K562 (cell line): ENCODE results near the gene SRD5A1. TPM values are rescaled to one million over a fixed set of nuclear protein-coding genes. Genes with fewer than 3 reads are reported as not detected.

Experiments used
- ATAC-seq: fragments of 200-7000 bp; cut with Tn5 transposase; 3 replicates; pipeline ENCODE4 v1.9.1; 2020; ENCODE audit warnings: moderate library complexity
- BruUV-seq: library from RNA; stranded (reverse); fragments of 400-500 nt; replicated peaks from 2 replicates; lab custom pipeline; 2021; lab: Mats Ljungman, UMichigan
- CTCF ChIA-PET: fragments of 300-600 bp; formaldehyde crosslinking; extraction: SDS; loops from one replicate; lab custom pipeline; 2021; ENCODE audit warnings: low intra/inter-chr PET ratio; lab: Yijun Ruan, JAX
- POLR2A ChIA-PET: fragments of 300-600, 350-650 bp; sonication (Branson Sonifier 250); formaldehyde crosslinking; extraction: SDS; loops from one replicate; lab custom pipeline; 2021; ENCODE audit warnings: antibody characterized with exemption, inconsistent platforms; lab: Yijun Ruan, JAX
- DNase-seq, 4 experiments: peaks; one replicate each; pipeline versions ENCODE4 v3.0.0 to v3.0.0-alpha.2; 2011 to 2018; ENCODE audit warnings: low spot score in 3 of 4, mixed read lengths in 3 of 4; ENCODE audit errors: extremely low read depth in 1 of 4
- FAIRE-seq: peaks from 2 replicates; lab custom pipeline; 2011; peaks lifted over from hg19 to GRCh38; lab: Jason Lieb, UNC
- H2AFZ ChIP-seq: 2 replicates; pipeline ENCODE4 v1.6.0; 2011; ENCODE audit warnings: low read depth, low read length, control low read depth, inconsistent platforms
- H3K27ac ChIP-seq: fragments of 200-600 bp; 3 replicates; pipeline ENCODE4 v1.8.0; 2011; ENCODE audit warnings: low read depth, mild to moderate bottlenecking, control low read depth, inconsistent platforms, low read length, moderate library complexity, mixed read lengths; ENCODE audit errors: extremely low read depth
- H3K27me3 ChIP-seq, 2 experiments: fragments of 300-600 bp in 1 of 2; 2 replicates in 1 of 2; 3 replicates in 1 of 2; pipeline versions ENCODE4 v1.6.0 to v1.8.0; 2011; ENCODE audit warnings: inconsistent platforms in 2 of 2, low read length in 2 of 2, mild to moderate bottlenecking in 1 of 2, mixed read lengths in 1 of 2, moderate library complexity in 1 of 2; ENCODE audit not compliant: control insufficient read depth in 2 of 2, insufficient read depth in 2 of 2
- H3K36me3 ChIP-seq: fragments of 300-600 bp; 3 replicates; pipeline ENCODE4 v1.8.0; 2011; ENCODE audit warnings: mild to moderate bottlenecking, low read length, inconsistent platforms; ENCODE audit not compliant: control insufficient read depth, insufficient read depth
- H3K4me1 ChIP-seq, 2 experiments: fragments of 200-600 bp in 1 of 2; replicated peaks in 1 of 2; 2 replicates in 1 of 2; 3 replicates in 1 of 2; pipeline versions ENCODE4 v1.5.1 to v1.8.0; 2011; ENCODE audit warnings: inconsistent platforms in 2 of 2, low read length in 2 of 2, mild to moderate bottlenecking in 1 of 2, mixed read lengths in 1 of 2, moderate library complexity in 1 of 2; ENCODE audit not compliant: control insufficient read depth in 2 of 2, insufficient read depth in 2 of 2
- H3K4me2 ChIP-seq: 2 replicates; pipeline ENCODE4 v1.6.1; 2011; ENCODE audit warnings: low read length, control low read depth, inconsistent platforms, mixed read lengths; ENCODE audit not compliant: insufficient read depth
- H3K4me3 ChIP-seq: fragments of 200-600 bp; sonication (generic), shearing (Covaris generic); 2 replicates; pipeline ENCODE4 v1.5.1; 2016; ENCODE audit warnings: control low read depth, inconsistent platforms
- H3K79me2 ChIP-seq: fragments of 200-600 bp; 3 replicates; pipeline ENCODE4 v1.8.0; 2011; ENCODE audit warnings: low read length, inconsistent platforms; ENCODE audit not compliant: control insufficient read depth, insufficient read depth
- H3K9ac ChIP-seq, 2 experiments: 2 replicates each; pipeline versions ENCODE4 v1.6.0 to v1.6.1; 2011; ENCODE audit warnings: low read depth in 2 of 2, low read length in 2 of 2, control low read depth in 1 of 2, inconsistent platforms in 1 of 2, mild to moderate bottlenecking in 1 of 2, mixed read lengths in 1 of 2; ENCODE audit not compliant: insufficient read depth in 1 of 2
- H3K9me1 ChIP-seq: one replicate; pipeline ENCODE4 v1.6.0; 2011; ENCODE audit warnings: inconsistent platforms, mild to moderate bottlenecking, low read length, moderate library complexity; ENCODE audit not compliant: control insufficient read depth, insufficient read depth
- H3K9me3 ChIP-seq: replicated peaks from 2 replicates; pipeline ENCODE4 v1.5.1; 2011; ENCODE audit warnings: low read depth, low read length, inconsistent platforms; ENCODE audit not compliant: control insufficient read depth, insufficient read depth
- H4K20me1 ChIP-seq: replicated peaks from 2 replicates; pipeline ENCODE4 v1.6.1; 2011; ENCODE audit warnings: low read length, inconsistent platforms, mixed read lengths; ENCODE audit not compliant: control insufficient read depth, insufficient read depth
- GABPB2 ChIP-seq: fragments of 250-450 bp; sonication (Bioruptor Pico); conservative IDR thresholded peaks from 2 replicates; pipeline ENCODE4 v1.5.1; 2021; ENCODE audit warnings: mild to moderate bottlenecking
- GATAD2A ChIP-seq: fragments of 450-650 bp; IDR thresholded peaks from 2 replicates; pipeline ENCODE4 v1.6.1; 2017
- KAT8 ChIP-seq: fragments of 450-650 bp; IDR thresholded peaks from 2 replicates; pipeline ENCODE4 v1.6.1; 2016; ENCODE audit warnings: low read depth, mild to moderate bottlenecking
- MTA2 ChIP-seq: fragments of 450-650 bp; IDR thresholded peaks from 2 replicates; pipeline ENCODE4 v1.6.1; 2016; ENCODE audit warnings: low read depth
- MXI1 ChIP-seq: IDR thresholded peaks from 2 replicates; pipeline ENCODE4 v1.6.1; 2011; ENCODE audit warnings: low read depth, mild to moderate bottlenecking, improper control_type of control experiment, low read length
- NFIX ChIP-seq: fragments of 250-450 bp; sonication (Bioruptor Pico); IDR thresholded peaks from 2 replicates; pipeline ENCODE4 v1.4.0; 2020; ENCODE audit warnings: low read depth, mild to moderate bottlenecking, moderate library complexity
- NFRKB ChIP-seq: fragments of 450-650 bp; IDR thresholded peaks from 2 replicates; pipeline ENCODE4 v1.6.1; 2016; ENCODE audit warnings: low read depth
- NKRF ChIP-seq: fragments of 450-650 bp; IDR thresholded peaks from 2 replicates; pipeline ENCODE4 v1.6.1; 2016; ENCODE audit warnings: borderline replicate concordance
- NONO ChIP-seq, 2 experiments: fragments of 200-400 bp in 1 of 2; fragments of 450-650 bp in 1 of 2; formaldehyde crosslinking in 1 of 2; IDR thresholded peaks; 2 replicates each; pipeline ENCODE4 v1.6.1; 2017; ENCODE audit warnings: low read depth in 2 of 2, mild to moderate bottlenecking in 2 of 2, moderate library complexity in 2 of 2, low read length in 1 of 2
- PTRF ChIP-seq: fragments of 450-650 bp; IDR thresholded peaks from 2 replicates; pipeline ENCODE4 v1.6.1; 2016; ENCODE audit warnings: mild to moderate bottlenecking, missing genetic modification characterization, missing compliant biosample characterization
- RBM22 ChIP-seq: fragments of 200-400 bp; formaldehyde crosslinking; IDR thresholded peaks from 2 replicates; pipeline ENCODE4 v1.6.1; 2018; ENCODE audit warnings: low read length, low read depth; ENCODE audit not compliant: poor library complexity, severe bottlenecking
- RBM34 ChIP-seq: fragments of 200-400 bp; formaldehyde crosslinking; IDR thresholded peaks from 2 replicates; pipeline ENCODE4 v1.6.1; 2018; ENCODE audit warnings: low read length, borderline replicate concordance; ENCODE audit not compliant: insufficient read depth
- SMARCE1 ChIP-seq: fragments of 450-650 bp; IDR thresholded peaks from 2 replicates; pipeline ENCODE4 v1.7.1; 2016; ENCODE audit warnings: mild to moderate bottlenecking
- SRSF7 ChIP-seq: fragments of 200-400 bp; formaldehyde crosslinking; optimal IDR thresholded peaks from 2 replicates; pipeline ENCODE3; 2017; ENCODE audit warnings: mild to moderate bottlenecking, low read depth, low read length
- TGIF2 ChIP-seq: sonication (generic); formaldehyde crosslinking; IDR thresholded peaks from 2 replicates; pipeline ENCODE4 v1.8.1; 2022; ENCODE audit warnings: mild to moderate bottlenecking, missing genetic modification reagents, moderate library complexity
- YY1 ChIP-seq, 3 experiments: IDR thresholded peaks; 2 replicates each; pipeline ENCODE4 v1.6.1; 2011; ENCODE audit warnings: low read length in 2 of 3, mild to moderate bottlenecking in 2 of 3, moderate library complexity in 2 of 3, borderline replicate concordance in 1 of 3, control low read depth in 1 of 3, low read depth in 1 of 3; ENCODE audit not compliant: insufficient read depth in 3 of 3, insufficient replicate concordance in 2 of 3, control insufficient read depth in 1 of 3, insufficient read length in 1 of 3; ENCODE audit errors: extremely low read depth in 1 of 3
- ZNF311 ChIP-seq: fragments of 250-450 bp; sonication (Bioruptor Pico); IDR thresholded peaks from 2 replicates; pipeline ENCODE4 v1.4.0; 2020; ENCODE audit warnings: mild to moderate bottlenecking, moderate library complexity
- ZZZ3 ChIP-seq: fragments of 450-650 bp; IDR thresholded peaks from 2 replicates; pipeline ENCODE4 v1.6.1; 2016; ENCODE audit warnings: antibody characterized with exemption, mild to moderate bottlenecking, moderate library complexity
- WGBS: fragments of 100-300 bp; shearing (Covaris generic); methylation state at CpG from one replicate; pipeline ENCODE4 v1.1.6; 2016; ENCODE audit warnings: low coverage, mixed read lengths; ENCODE audit not compliant: insufficient coverage; ENCODE audit errors: missing lambda C conversion rate; 5-methylcytosine and 5-hydroxymethylcytosine counted together
- in situ Hi-C: fragments of 300-500 bp; cut with MboI; formaldehyde crosslinking; loops from 4 replicates; pipeline ENCODE4 v1.15.0; 2018; ENCODE audit warnings: inconsistent platforms, mixed read lengths
- intact Hi-C: fragments of 100-400 bp; cut with micrococcal nuclease; formaldehyde crosslinking; loops from 2 replicates; pipeline ENCODE4 v1.14.2; 2022
- polyA plus RNA-seq, 8 experiments: library from polyadenylated mRNA; depleted of rRNA in 4 of 8; stranded (reverse) in 5 of 8; unstranded in 3 of 8; fragments of >200 nt; fragmentation: Nextera tagmentation in 2 of 8; fragmentation: Illumina TruSeq in 1 of 8; extraction: Ambion mirVana in 2 of 8; extraction: Trizol in 1 of 8; gene quantifications; 2 replicates each; pipeline versions ENCODE4 v1.2.1 to v1.2.3, GENCODE V29; 2011 to 2014; ENCODE audit warnings: inconsistent platforms in 1 of 8, missing spikeins in 1 of 8
- total RNA-seq, 7 experiments: library from RNA; depleted of rRNA in 6 of 7; stranded (reverse); fragments of >200 nt in 6 of 7; fragmentation: Illumina TruSeq in 2 of 7; extraction: Trizol in 2 of 7; gene quantifications; 2 replicates each; pipeline versions ENCODE4 v1.2.1 to v1.2.3, GENCODE V29; 2011 to 2021; ENCODE audit warnings: low replicate concordance in 1 of 7

Gene SRD5A1
- total and polyA plus RNA-seq, 9 of the 15 experiments (the other 6 are each of a cell fraction or from before 2014, with no cell fraction given), result 1.3 to 22.6 (median 8.1) TPM

GRCh38 chr5:6631441-6631840 is 1.8 kb upstream of the SRD5A1 start (continued):
- TF ChIP-seq RBM34, result no peak
- TF ChIP-seq ZNF311 (CRISPR knock-in tag), result no peak
- TF ChIP-seq SMARCE1, result no peak
- no peak for TF ChIP-seq GATAD2A

- Histone ChIP-seq H3K4me1 (peaks cover 11 to 16% of the 10 kb centered on the region in 2 experiments; a peak in 4 of 5 replicates), H3K79me2 (peaks cover 74% of the 10 kb centered on the region), H3K4me2 (peak overlapping the region; percentile 99), H3K4me3 (peak overlapping the region; percentile 81), H3K9me1 (peaks cover 5% of the 10 kb centered on the region), H3K27ac (peak overlapping the region; percentile 99), H3K9me3 (no peaks in the 10 kb centered on the region), H4K20me1 (no peaks in the 10 kb centered on the region; the same call in 1 of the 2 replicates), H3K9ac (peak overlapping the region; percentile 99), H3K36me3 (peaks cover 52% of the 10 kb centered on the region), H3K27me3 (no peaks in the 10 kb centered on the region), H2AFZ (peak overlapping the region; percentile 100)
- in situ Hi-C loops, result loop anchor here (5.0 kb wide), 1 partner anchor 85 kb away; no protein-coding TSS in a partner anchor
- POLR2A ChIA-PET, result interaction anchor here (0.6 to 2.1 kb wide), 11 partner anchors 9 to 258 kb away, joined by 3 to 6 read pairs (median 4); no protein-coding TSS in a partner anchor
- no peak for FAIRE-seq
- whole genome bisulfite sequencing, result under 1% methylated on average over 33 of the region's 33 CpGs
- BruUV-seq, result TSS peak; percentile 36
- DNase-seq, result peak in 1 of 4 experiments; percentile 60
- intact Hi-C loops, result no loop called here
- peak; percentile 53 for ATAC-seq
- CTCF ChIA-PET, result no interaction called here
- TF ChIP-seq YY1 (IDR thresholded peaks at IDR 0.05; ENCODE audit: borderline replicate concordance in 1 of 3, control insufficient read depth in 1 of 3, extremely low read depth in 1 of 3, insufficient read depth in 3 of 3, insufficient read length in 1 of 3, insufficient replicate concordance in 2 of 3, low read depth in 1 of 3, low read length in 2 of 3) (peak in 1 of 3 experiments; percentile 26), NFIX (CRISPR knock-in tag) (no peak), PTRF (tag) (no peak), NONO (IDR thresholded peaks at IDR 0.05; ENCODE audit: low read depth in 2 of 2, low read length in 1 of 2) (0 out of 4 replicates have a peak, but pooled peaks of 1 of the 2 experiments have one; percentile 10), NKRF (peak; percentile 18; the same call in 1 of the 2 replicates), GABPB2 (CRISPR knock-in tag) (no peak), NFRKB (0 out of 2 replicates have a peak, but pooled peaks have one; percentile 12), TGIF2 (CRISPR knock-in tag) (0 out of 2 replicates have a peak, but pooled peaks have one; percentile 43), RBM22 (no peak), SRSF7 (no peak), MXI1 (0 out of 2 replicates have a peak, but pooled peaks have one; percentile 22), MTA2 (no peak), KAT8 (no peak), ZZZ3 (no peak)
Observed at GRCh38 chr5:6632324-6632887, 834 bp upstream of the SRD5A1 start.
